ENCODE measurements around the gene ZNF664. TPM values are rescaled to one million over a fixed set of nuclear protein-coding genes. Genes with fewer than 3 reads are reported as not detected.

ZNF664 gene
- total RNA-seq, 1 experiment from 2014 or later = 102 TPM

- Histone ChIP-seq H3K27me3 (no peaks in the 10 kb centered on the region), H3K27ac (no peak overlapping the region), H3K9me3 (replicated peaks) (no peaks in the 10 kb centered on the region), H3K36me3 (no peaks in the 10 kb centered on the region), H3K4me1 (no peaks in the 10 kb centered on the region), H3K4me3 (no peak overlapping the region)
- DNase-seq = no peak
Measured at GRCh38 chr12:123960029-123960735, 12.8 kb upstream of the ZNF664 start.

- no peaks in the 10 kb centered on the region for H3K27me3 ChIP-seq
- H3K9me3 ChIP-seq (replicated peaks) = no peaks in the 10 kb centered on the region
- H3K36me3 ChIP-seq = no peaks in the 10 kb centered on the region
- no peaks in the 10 kb centered on the region for H3K4me1 ChIP-seq
- DNase-seq = no peak
- no peak overlapping the region for H3K4me3 ChIP-seq
- H3K27ac ChIP-seq = no peak overlapping the region
Measured at GRCh38 chr12:123960856-123961255, 12.2 kb upstream of the ZNF664 start.

- Histone ChIP-seq H3K27ac (no peak overlapping the region), H3K27me3 (no peaks in the 10 kb centered on the region), H3K4me3 (no peak overlapping the region), H3K36me3 (no peaks in the 10 kb centered on the region), H3K4me1 (no peaks in the 10 kb centered on the region), H3K9me3 (replicated peaks) (no peaks in the 10 kb centered on the region)
- no peak for DNase-seq
Measured at GRCh38 chr12:123961585-123962345, 11.2 kb upstream of the ZNF664 start.

GRCh38 chr12:123962513-123962912 lies 10.5 kb upstream of the ZNF664 start:
- H3K4me1 ChIP-seq = no peaks in the 10 kb centered on the region
- H3K36me3 ChIP-seq = 0 out of 2 replicates have a peak, but pooled peaks cover under 1% of the 10 kb centered on the region
- DNase-seq = no peak
- H3K27ac ChIP-seq = no peak overlapping the region
- H3K27me3 ChIP-seq = no peaks in the 10 kb centered on the region
- H3K9me3 ChIP-seq (replicated peaks) = no peaks in the 10 kb centered on the region
- H3K4me3 ChIP-seq = no peak overlapping the region

GRCh38 chr12:123963821-123964220 lies 9.2 kb upstream of the ZNF664 start:
- no peak overlapping the region for H3K27ac ChIP-seq
- H3K36me3 ChIP-seq = 0 out of 2 replicates have a peak, but pooled peaks cover 2% of the 10 kb centered on the region
- H3K27me3 ChIP-seq = no peaks in the 10 kb centered on the region
- H3K9me3 ChIP-seq (replicated peaks) = no peaks in the 10 kb centered on the region
- H3K4me3 ChIP-seq = no peak overlapping the region
- no peak for DNase-seq
- H3K4me1 ChIP-seq = no peaks in the 10 kb centered on the region

- no peak overlapping the region for H3K27ac ChIP-seq
- no peak for DNase-seq
- H3K4me3 ChIP-seq = no peak overlapping the region
- no peaks in the 10 kb centered on the region for H3K27me3 ChIP-seq
- no peaks in the 10 kb centered on the region for H3K4me1 ChIP-seq
- H3K36me3 ChIP-seq = 0 out of 2 replicates have a peak, but pooled peaks cover 2% of the 10 kb centered on the region
- H3K9me3 ChIP-seq (replicated peaks) = no peaks in the 10 kb centered on the region
Measured at GRCh38 chr12:123965382-123965781, 7.6 kb upstream of the ZNF664 start.

GRCh38 chr12:123966596-123966995 lies 6.4 kb upstream of the ZNF664 start:
- H3K27me3 ChIP-seq = no peaks in the 10 kb centered on the region
- 0 out of 2 replicates have a peak, but pooled peaks cover 2% of the 10 kb centered on the region for H3K36me3 ChIP-seq
- no peak overlapping the region for H3K27ac ChIP-seq
- no peak overlapping the region for H3K4me3 ChIP-seq
- H3K4me1 ChIP-seq = peaks cover 7% of the 10 kb centered on the region
- no peak for DNase-seq
- H3K9me3 ChIP-seq (replicated peaks) = no peaks in the 10 kb centered on the region

DNA sequence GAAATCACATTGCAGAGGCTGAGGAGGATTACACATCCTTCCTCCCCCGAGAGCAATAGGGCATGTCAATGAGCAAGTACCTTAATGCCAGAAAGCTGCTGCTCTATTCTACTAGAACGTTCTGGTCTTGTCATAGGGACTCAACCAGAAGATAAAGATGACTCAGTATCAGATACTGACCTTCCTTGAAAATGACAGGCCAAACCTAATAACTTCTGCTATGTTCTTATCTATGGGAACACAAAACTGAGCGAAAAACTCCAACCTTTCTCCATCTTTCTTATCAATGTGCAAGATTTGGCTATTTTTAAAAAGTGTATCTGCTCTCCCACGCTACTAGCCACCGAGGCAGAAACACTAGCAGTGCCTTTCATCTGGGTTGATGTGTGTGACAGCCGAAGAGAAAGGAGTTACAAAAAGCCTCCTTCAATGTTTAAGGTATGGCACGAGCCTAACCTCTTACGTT lies 5.9 kb upstream of the ZNF664 start:
- DNase-seq = no peak
- Histone ChIP-seq H3K27me3 (no peaks in the 10 kb centered on the region), H3K4me1 (peaks cover 8% of the 10 kb centered on the region), H3K4me3 (no peak overlapping the region), H3K36me3 (0 out of 2 replicates have a peak, but pooled peaks cover 2% of the 10 kb centered on the region), H3K9me3 (replicated peaks) (no peaks in the 10 kb centered on the region), H3K27ac (no peak overlapping the region)

GRCh38 chr12:123971449-123971769 lies 1.6 kb upstream of the ZNF664 start:
- DNase-seq = no peak
- no peaks in the 10 kb centered on the region for H3K27me3 ChIP-seq
- no peaks in the 10 kb centered on the region for H3K9me3 ChIP-seq (replicated peaks)
- peaks cover 13% of the 10 kb centered on the region for H3K4me1 ChIP-seq
- H3K36me3 ChIP-seq = peaks cover 10% of the 10 kb centered on the region; the same call in 1 of the 2 replicates
- H3K27ac ChIP-seq = no peak overlapping the region; the same call in 1 of the 2 replicates
- H3K4me3 ChIP-seq = peak overlapping the region; percentile 82

GRCh38 chr12:123971770-123972456 lies 1.1 kb upstream of the ZNF664 start:
- H3K27me3 ChIP-seq = no peaks in the 10 kb centered on the region
- H3K4me1 ChIP-seq = peaks cover 13% of the 10 kb centered on the region
- H3K36me3 ChIP-seq = peaks cover 10% of the 10 kb centered on the region; the same call in 1 of the 2 replicates
- H3K27ac ChIP-seq = no peak overlapping the region; the same call in 1 of the 2 replicates
- H3K4me3 ChIP-seq = peak overlapping the region; percentile 82
- peak; percentile 14 to 49 for DNase-seq
- H3K9me3 ChIP-seq (replicated peaks) = no peaks in the 10 kb centered on the region

- Histone ChIP-seq H3K27me3 (no peaks in the 10 kb centered on the region), H3K9me3 (replicated peaks) (no peaks in the 10 kb centered on the region), H3K27ac (peak overlapping the region; percentile 31; the same call in 1 of the 2 replicates), H3K36me3 (peaks cover 13% of the 10 kb centered on the region), H3K4me1 (peaks cover 13% of the 10 kb centered on the region), H3K4me3 (peak overlapping the region; percentile 82)
- DNase-seq = peak; percentile 26 to 54
Measured at GRCh38 chr12:123973552-123974341, 732 bp downstream of the ZNF664 start.

GRCh38 chr12:123976227-123976826 lies 3.3 kb downstream of the ZNF664 start:
- Histone ChIP-seq H3K36me3 (peaks cover 16% of the 10 kb centered on the region), H3K27ac (no peak overlapping the region), H3K4me1 (peaks cover 8% of the 10 kb centered on the region), H3K27me3 (no peaks in the 10 kb centered on the region), H3K9me3 (replicated peaks) (no peaks in the 10 kb centered on the region), H3K4me3 (no peak overlapping the region)
- DNase-seq = no peak

- DNase-seq = no peak
- H3K4me3 ChIP-seq = no peak overlapping the region
- no peak overlapping the region for H3K27ac ChIP-seq
- H3K9me3 ChIP-seq (replicated peaks) = no peaks in the 10 kb centered on the region
- H3K36me3 ChIP-seq = peaks cover 19% of the 10 kb centered on the region
- peaks cover 4% of the 10 kb centered on the region for H3K4me1 ChIP-seq
- no peaks in the 10 kb centered on the region for H3K27me3 ChIP-seq
Measured at GRCh38 chr12:123979566-123979965, 6.6 kb downstream of the ZNF664 start.

DNA sequence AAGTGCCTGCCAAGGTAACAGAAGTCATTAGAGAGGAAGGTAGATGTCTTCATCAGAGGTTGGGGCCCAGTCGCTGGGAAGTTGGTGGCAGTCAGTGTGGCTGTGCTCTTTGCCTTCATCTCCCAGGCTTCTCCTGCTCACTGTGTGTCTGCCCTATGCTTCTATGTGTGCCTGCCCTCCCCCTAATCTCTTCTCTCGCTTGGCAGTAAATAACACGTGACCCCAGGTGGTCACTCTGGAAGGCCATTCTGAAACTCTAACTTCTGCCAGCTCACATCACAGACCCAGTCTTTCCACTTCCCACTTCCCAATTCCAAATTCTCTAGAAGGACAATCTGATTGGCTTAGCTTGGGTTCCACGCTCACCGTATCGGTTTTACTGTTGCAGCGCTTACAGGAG lies 9.3 kb downstream of the ZNF664 start:
- Histone ChIP-seq H3K36me3 (peaks cover 12% of the 10 kb centered on the region), H3K27ac (no peak overlapping the region), H3K27me3 (no peaks in the 10 kb centered on the region), H3K4me3 (no peak overlapping the region), H3K4me1 (peaks cover 5% of the 10 kb centered on the region; the same call in 1 of the 2 replicates), H3K9me3 (replicated peaks) (no peaks in the 10 kb centered on the region)
- no peak for DNase-seq
